ENCODE measurements around the gene IRF8.

DNA sequence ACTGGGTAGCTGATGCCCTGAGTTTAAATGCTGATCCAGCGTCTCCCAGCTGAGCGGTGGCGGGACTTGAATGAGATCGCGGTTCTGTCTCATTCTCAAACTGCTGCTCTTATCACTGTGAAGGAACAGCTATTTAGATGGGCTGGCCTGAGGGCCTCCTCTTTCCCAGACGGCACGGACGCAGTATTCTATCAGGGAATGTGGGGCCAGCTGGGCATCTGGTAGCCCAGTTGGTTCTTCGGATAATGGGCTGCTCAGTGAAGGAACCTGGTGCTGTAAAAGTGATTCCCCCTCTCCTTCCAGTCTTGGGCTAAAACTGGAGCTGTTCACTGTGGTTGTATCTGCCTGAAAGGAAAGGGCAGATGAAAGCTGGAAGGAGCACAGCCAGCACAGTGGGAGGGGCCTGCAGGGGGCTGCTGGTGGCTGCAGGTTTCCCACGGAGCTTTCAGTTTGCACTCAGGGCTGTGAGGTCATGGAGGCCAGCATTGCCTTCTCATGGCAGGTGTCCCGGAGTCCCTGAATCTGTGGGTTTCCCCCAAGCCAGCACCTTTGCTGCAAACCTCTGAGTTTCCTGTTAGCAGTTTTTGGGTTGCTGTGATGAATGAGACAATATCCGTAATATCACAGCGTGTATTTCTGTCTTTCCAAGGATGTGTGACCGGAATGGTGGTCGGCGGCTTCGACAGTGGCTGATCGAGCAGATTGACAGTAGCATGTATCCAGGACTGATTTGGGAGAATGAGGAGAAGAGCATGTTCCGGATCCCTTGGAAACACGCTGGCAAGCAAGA, 3.6 kb downstream of the IRF8 start:
- TF ChIP-seq POLR2A (IDR thresholded peaks at IDR 0.05) (peak in 1 of 4 donors; percentile 27), CTCF (IDR thresholded peaks at IDR 0.05) (no peak)
